Liver (tissue), 3 donors: ENCODE measurements around the gene RNF145.
"Not testable (repeated sequence)": the region's sequence is repeated elsewhere in the genome, so short reads cannot be mapped to it uniquely, and the experiment has no call there.

ENCODE experiments used
- CTCF ChIP-seq: fragments of 150-350 bp; IDR thresholded peaks from 2 replicates; pipeline ENCODE4 v1.5.1; 2017; ENCODE audit warnings: improper control_type of control experiment, low read depth, low read length; ENCODE audit not compliant: missing input control
- JUND ChIP-seq, 2 donors: IDR thresholded peaks; 2 replicates each; pipeline ENCODE4 v1.6.1; 2016; ENCODE audit warnings: antibody characterized with exemption in 2 of 2
- RXRA ChIP-seq, 2 donors: IDR thresholded peaks; 2 replicates each; pipeline ENCODE4 v1.6.1; 2017 to 2018; ENCODE audit warnings: antibody characterized with exemption in 2 of 2, mild to moderate bottlenecking in 1 of 2
- TF ChIP-seq, protein P1 (sequence below): IDR thresholded peaks from 2 replicates; pipeline ENCODE4 v1.6.1; 2016; ENCODE audit warnings: antibody characterized with exemption, mild to moderate bottlenecking
- donor health status: healthy.
- donor health status: healthy.

DNA sequence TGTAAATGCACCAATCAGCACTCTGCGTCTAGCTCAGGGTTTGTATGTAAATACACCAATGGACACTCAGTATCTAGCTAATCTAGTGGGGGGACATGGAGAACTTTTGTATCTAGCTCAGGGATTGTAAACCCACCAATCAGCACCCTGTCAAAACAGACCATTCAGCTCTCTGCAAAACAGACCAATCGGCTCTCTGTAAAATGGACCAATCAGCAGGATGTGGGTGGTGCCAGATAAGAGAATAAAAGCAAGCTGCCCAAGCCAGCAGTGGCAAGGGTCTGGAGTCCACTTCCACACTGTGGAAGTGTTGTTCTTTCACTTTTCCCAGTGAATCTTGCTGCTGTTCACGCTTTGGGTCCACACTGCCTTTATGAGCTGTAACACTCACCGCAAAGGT, 89.5 kb downstream of the RNF145 start:
- TF ChIP-seq CTCF; JUND (IDR thresholded peaks at IDR 0.05); RXRA (IDR thresholded peaks at IDR 0.05): not testable (repeated sequence)
- TF ChIP-seq, protein P1, sequence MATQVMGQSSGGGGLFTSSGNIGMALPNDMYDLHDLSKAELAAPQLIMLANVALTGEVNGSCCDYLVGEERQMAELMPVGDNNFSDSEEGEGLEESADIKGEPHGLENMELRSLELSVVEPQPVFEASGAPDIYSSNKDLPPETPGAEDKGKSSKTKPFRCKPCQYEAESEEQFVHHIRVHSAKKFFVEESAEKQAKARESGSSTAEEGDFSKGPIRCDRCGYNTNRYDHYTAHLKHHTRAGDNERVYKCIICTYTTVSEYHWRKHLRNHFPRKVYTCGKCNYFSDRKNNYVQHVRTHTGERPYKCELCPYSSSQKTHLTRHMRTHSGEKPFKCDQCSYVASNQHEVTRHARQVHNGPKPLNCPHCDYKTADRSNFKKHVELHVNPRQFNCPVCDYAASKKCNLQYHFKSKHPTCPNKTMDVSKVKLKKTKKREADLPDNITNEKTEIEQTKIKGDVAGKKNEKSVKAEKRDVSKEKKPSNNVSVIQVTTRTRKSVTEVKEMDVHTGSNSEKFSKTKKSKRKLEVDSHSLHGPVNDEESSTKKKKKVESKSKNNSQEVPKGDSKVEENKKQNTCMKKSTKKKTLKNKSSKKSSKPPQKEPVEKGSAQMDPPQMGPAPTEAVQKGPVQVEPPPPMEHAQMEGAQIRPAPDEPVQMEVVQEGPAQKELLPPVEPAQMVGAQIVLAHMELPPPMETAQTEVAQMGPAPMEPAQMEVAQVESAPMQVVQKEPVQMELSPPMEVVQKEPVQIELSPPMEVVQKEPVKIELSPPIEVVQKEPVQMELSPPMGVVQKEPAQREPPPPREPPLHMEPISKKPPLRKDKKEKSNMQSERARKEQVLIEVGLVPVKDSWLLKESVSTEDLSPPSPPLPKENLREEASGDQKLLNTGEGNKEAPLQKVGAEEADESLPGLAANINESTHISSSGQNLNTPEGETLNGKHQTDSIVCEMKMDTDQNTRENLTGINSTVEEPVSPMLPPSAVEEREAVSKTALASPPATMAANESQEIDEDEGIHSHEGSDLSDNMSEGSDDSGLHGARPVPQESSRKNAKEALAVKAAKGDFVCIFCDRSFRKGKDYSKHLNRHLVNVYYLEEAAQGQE: not testable (repeated sequence)
